ENCODE results near the gene SDHAF1.

GRCh38 chr19:36009633-36010379, 14.8 kb downstream of the SDHAF1 start:
- TF ChIP-seq CTCF (conservative IDR thresholded peaks at IDR 0.05 in 1 of 2, IDR thresholded peaks at IDR 0.05 in 1 of 2; ENCODE audit: extremely low read depth in 1 of 2, insufficient read depth in 1 of 2, low read depth in 1 of 2, low read length in 2 of 2) (no peak), EZH2 (IDR thresholded peaks at IDR 0.05; ENCODE audit: borderline replicate concordance, low read length) (no peak)

All from mammary epithelial cell (primary cell).